KMS-11 (cell line): Measurements from ENCODE around the gene DNAH6.

Experiments
- H2AFZ ChIP-seq: fragments of 200-600 bp; sonication (generic); 2 replicates; pipeline ENCODE4 v1.6.1; 2016; ENCODE audit warnings: antibody characterized with exemption, mixed run types, low read depth
- H3K27ac ChIP-seq: fragments of 200-600 bp; sonication (generic); 2 replicates; pipeline ENCODE4 v1.6.1; 2016; ENCODE audit warnings: mild to moderate bottlenecking, mixed run types
- H3K27me3 ChIP-seq: fragments of 200-600 bp; sonication (generic); 2 replicates; pipeline ENCODE4 v1.6.1; 2017; ENCODE audit warnings: mild to moderate bottlenecking, low read depth, mixed run types, moderate library complexity; ENCODE audit not compliant: insufficient read depth
- H3K36me3 ChIP-seq: fragments of 200-600 bp; sonication (generic); 2 replicates; pipeline ENCODE4 v1.6.1; 2017; ENCODE audit warnings: mild to moderate bottlenecking, mixed run types; ENCODE audit not compliant: insufficient read depth
- H3K4me1 ChIP-seq: fragments of 200-600 bp; sonication (generic); 2 replicates; pipeline ENCODE4 v1.6.1; 2016; ENCODE audit warnings: mild to moderate bottlenecking, low read depth, mixed run types; ENCODE audit not compliant: poor library complexity, severe bottlenecking
- H3K4me2 ChIP-seq: fragments of 200-600 bp; sonication (generic); 2 replicates; pipeline ENCODE4 v1.7.0; 2016; ENCODE audit warnings: mild to moderate bottlenecking, mixed run types
- H3K4me3 ChIP-seq: fragments of 200-600 bp; sonication (generic); IDR thresholded peaks from 2 replicates; pipeline ENCODE4 v1.6.1; 2017; ENCODE audit warnings: low read depth, low read length, mixed read lengths; ENCODE audit not compliant: insufficient read depth
- H3K79me2 ChIP-seq: fragments of 200-600 bp; sonication (generic); 2 replicates; pipeline ENCODE4 v1.6.1; 2016; ENCODE audit warnings: low read depth, mixed run types; ENCODE audit not compliant: insufficient read depth
- H3K9ac ChIP-seq: fragments of 200-600 bp; sonication (generic); 2 replicates; pipeline ENCODE4 v1.6.1; 2016; ENCODE audit warnings: mild to moderate bottlenecking, mixed run types
- H4K20me1 ChIP-seq: fragments of 200-600 bp; sonication (generic); 2 replicates; pipeline ENCODE4 v1.6.1; 2016; ENCODE audit warnings: mild to moderate bottlenecking, mixed run types; ENCODE audit not compliant: insufficient read depth
- CTCF ChIP-seq: fragments of 200-600 bp; sonication (generic); conservative IDR thresholded peaks from 2 replicates; pipeline ENCODE4 v1.6.1; 2017; ENCODE audit warnings: low read depth, mild to moderate bottlenecking, antibody characterized with exemption, low read length, moderate library complexity, mixed read lengths

Gene DNAH6

DNA sequence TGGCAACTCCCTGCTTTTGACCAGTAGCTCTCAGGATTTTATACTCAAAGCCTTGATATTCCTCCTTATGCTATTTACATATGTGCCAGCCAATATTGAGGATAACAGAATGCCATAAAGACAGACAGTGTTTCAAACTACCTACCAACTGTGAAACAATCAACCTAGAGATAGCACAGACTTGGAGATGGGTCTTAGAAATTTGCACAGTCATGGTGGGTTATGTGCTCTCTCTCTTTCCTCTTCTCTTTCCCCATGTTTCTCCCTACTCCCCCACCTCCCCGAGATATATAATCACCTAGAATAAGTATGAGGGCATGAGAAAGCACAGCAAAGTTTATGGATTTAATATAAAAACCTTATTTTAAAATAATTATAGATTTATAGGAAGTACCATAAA, 33.0 kb upstream of the DNAH6 start:
- Histone ChIP-seq H4K20me1 (no peaks in the 10 kb centered on the region), H2AFZ (no peak overlapping the region), H3K27ac (no peak overlapping the region), H3K4me3 (no peak overlapping the region), H3K27me3 (no peaks in the 10 kb centered on the region), H3K36me3 (no peaks in the 10 kb centered on the region), H3K4me1 (no peaks in the 10 kb centered on the region), H3K79me2 (no peaks in the 10 kb centered on the region), H3K9ac (no peak overlapping the region), H3K4me2 (no peak overlapping the region)
- no peak for TF ChIP-seq CTCF

- no peak overlapping the region for H3K4me3 ChIP-seq
- H3K27ac ChIP-seq = no peak overlapping the region
- no peak for TF ChIP-seq CTCF
- H3K36me3 ChIP-seq = no peaks in the 10 kb centered on the region
- no peaks in the 10 kb centered on the region for H3K27me3 ChIP-seq
- no peaks in the 10 kb centered on the region for H4K20me1 ChIP-seq
- H3K9ac ChIP-seq = no peak overlapping the region
- no peak overlapping the region for H3K4me2 ChIP-seq
- no peaks in the 10 kb centered on the region for H3K79me2 ChIP-seq
- no peaks in the 10 kb centered on the region for H3K4me1 ChIP-seq
- H2AFZ ChIP-seq = no peak overlapping the region
Observed at GRCh38 chr2:84486441-84487115, 29.7 kb upstream of the DNAH6 start.

- no peaks in the 10 kb centered on the region for H3K36me3 ChIP-seq
- no peaks in the 10 kb centered on the region for H4K20me1 ChIP-seq
- H3K9ac ChIP-seq = no peak overlapping the region
- H3K79me2 ChIP-seq = no peaks in the 10 kb centered on the region
- H3K4me1 ChIP-seq = no peaks in the 10 kb centered on the region
- no peaks in the 10 kb centered on the region for H3K27me3 ChIP-seq
- no peak overlapping the region for H3K27ac ChIP-seq
- no peak overlapping the region for H2AFZ ChIP-seq
- H3K4me2 ChIP-seq = no peak overlapping the region
- no peak overlapping the region for H3K4me3 ChIP-seq
- no peak for TF ChIP-seq CTCF
Observed at GRCh38 chr2:84487298-84487996, 28.9 kb upstream of the DNAH6 start.

GRCh38 chr2:84491256-84491655, 25.0 kb upstream of the DNAH6 start:
- H3K4me1 ChIP-seq = no peaks in the 10 kb centered on the region
- H4K20me1 ChIP-seq = no peaks in the 10 kb centered on the region
- no peak overlapping the region for H3K27ac ChIP-seq
- H3K4me2 ChIP-seq = no peak overlapping the region
- no peak for TF ChIP-seq CTCF
- no peak overlapping the region for H3K9ac ChIP-seq
- no peaks in the 10 kb centered on the region for H3K27me3 ChIP-seq
- H3K4me3 ChIP-seq = no peak overlapping the region
- H3K79me2 ChIP-seq = no peaks in the 10 kb centered on the region
- H3K36me3 ChIP-seq = no peaks in the 10 kb centered on the region
- H2AFZ ChIP-seq = no peak overlapping the region
